Urinary bladder (tissue), 4 donors: ENCODE results near the gene SPDYC. TPM values are rescaled to one million over a fixed set of nuclear protein-coding genes. Genes with fewer than 3 reads are reported as not detected.

ENCODE experiments used
- DNase-seq: peaks from one replicate; pipeline ENCODE4 v3.0.0-alpha.2; 2015; ENCODE audit errors: extremely low spot score
- H3K27ac ChIP-seq: one replicate; pipeline ENCODE4 v1.5.1; 2013; ENCODE audit warnings: low read depth, mild to moderate bottlenecking, moderate library complexity
- H3K36me3 ChIP-seq: one replicate; pipeline ENCODE4 v1.6.1; 2013; ENCODE audit warnings: mild to moderate bottlenecking, moderate library complexity; ENCODE audit not compliant: insufficient read depth
- H3K4me1 ChIP-seq: one replicate; pipeline ENCODE4 v1.6.1; 2013; ENCODE audit warnings: mild to moderate bottlenecking, moderate library complexity; ENCODE audit not compliant: insufficient read depth
- H3K4me3 ChIP-seq: one replicate; pipeline ENCODE4 v1.5.1; 2013; ENCODE audit warnings: low read depth, low read length
- WGBS: extraction: QIAGEN DNeasy Blood & Tissue Kit; methylation state at CpG from one replicate; pipeline ENCODE4 v1.1.7; 2013; 5-methylcytosine and 5-hydroxymethylcytosine counted together
- polyA plus RNA-seq: library from polyadenylated mRNA; stranded (reverse); fragments of 200-250 nt; gene quantifications from one replicate; pipeline ENCODE4 v1.2.3, GENCODE V29; 2013
- total RNA-seq: library from RNA; depleted of rRNA; stranded (reverse); fragments of >200 nt; gene quantifications from one replicate; pipeline ENCODE4 v1.2.3, GENCODE V29; 2014
- donor health status: healthy with polysubstance abuse.
- donor health status: healthy.

The SPDYC gene
- total and polyA plus RNA-seq, 2 donors = not detected

- H3K4me1 ChIP-seq = no peaks in the 10 kb centered on the region
- H3K4me3 ChIP-seq = no peak overlapping the region
- H3K27ac ChIP-seq = no peak overlapping the region
- peaks cover 11% of the 10 kb centered on the region for H3K36me3 ChIP-seq
- DNase-seq = no peak
- WGBS = 89% methylated on average over 19 of the region's 19 CpGs
These were observed 39.2 kb upstream of the SPDYC start for GRCh38 chr11:65130631-65131416.

GRCh38 chr11:65131417-65131776, 38.6 kb upstream of the SPDYC start:
- WGBS = 86% methylated on average over 3 of the region's 3 CpGs
- no peak overlapping the region for H3K27ac ChIP-seq
- H3K4me1 ChIP-seq = no peaks in the 10 kb centered on the region
- H3K4me3 ChIP-seq = no peak overlapping the region
- peaks cover 11% of the 10 kb centered on the region for H3K36me3 ChIP-seq
- DNase-seq = no peak

GRCh38 chr11:65131895-65132237, 38.2 kb upstream of the SPDYC start:
- Histone ChIP-seq H3K4me1 (no peaks in the 10 kb centered on the region), H3K4me3 (no peak overlapping the region), H3K27ac (no peak overlapping the region), H3K36me3 (peaks cover 11% of the 10 kb centered on the region)
- 78% methylated on average over 6 of the region's 6 CpGs for WGBS
- DNase-seq = no peak

GRCh38 chr11:65132238-65132987, 37.6 kb upstream of the SPDYC start:
- H3K36me3 ChIP-seq = peaks cover 11% of the 10 kb centered on the region
- H3K27ac ChIP-seq = no peak overlapping the region
- 73% methylated on average over 10 of the region's 10 CpGs for WGBS
- no peak for DNase-seq
- H3K4me3 ChIP-seq = no peak overlapping the region
- no peaks in the 10 kb centered on the region for H3K4me1 ChIP-seq

- Histone ChIP-seq H3K27ac (no peak overlapping the region), H3K4me1 (no peaks in the 10 kb centered on the region), H3K4me3 (peak overlapping the region; percentile 87), H3K36me3 (peaks cover 11% of the 10 kb centered on the region)
- WGBS = 41% methylated on average over 18 of the region's 18 CpGs
- no peak for DNase-seq
These were observed 36.9 kb upstream of the SPDYC start for GRCh38 chr11:65132988-65133700.

GRCh38 chr11:65133724-65134123, 36.3 kb upstream of the SPDYC start:
- DNase-seq = no peak
- peak overlapping the region; percentile 94 for H3K27ac ChIP-seq
- H3K4me3 ChIP-seq = peak overlapping the region; percentile 87
- WGBS = 1% methylated on average over 20 of the region's 20 CpGs
- H3K4me1 ChIP-seq = no peaks in the 10 kb centered on the region
- peaks cover 11% of the 10 kb centered on the region for H3K36me3 ChIP-seq

- no peak for DNase-seq
- Histone ChIP-seq H3K36me3 (peaks cover 11% of the 10 kb centered on the region), H3K4me1 (no peaks in the 10 kb centered on the region), H3K27ac (peak within 1 kb of the TSS; percentile 94), H3K4me3 (peak within 1 kb of the TSS; percentile 87)
- under 1% methylated on average over 60 of the region's 60 CpGs for WGBS
These were observed 35.6 kb upstream of the SPDYC start, which contains the start of gene SYVN1 for GRCh38 chr11:65134240-65134951. TSS of gene SYVN1 (minus strand) at chr11:65134519. CDS start at chr11:65133601, 918 bp downstream.

GRCh38 chr11:65134952-65135632, 34.9 kb upstream of the SPDYC start:
- H3K4me3 ChIP-seq = peak overlapping the region; percentile 87
- H3K4me1 ChIP-seq = no peaks in the 10 kb centered on the region
- H3K36me3 ChIP-seq = peaks cover 4% of the 10 kb centered on the region
- DNase-seq = peak; percentile 95
- H3K27ac ChIP-seq = peak overlapping the region; percentile 94
- 2% methylated on average over 24 of the region's 24 CpGs for WGBS

GRCh38 chr11:65135633-65136145, 34.3 kb upstream of the SPDYC start:
- no peak for DNase-seq
- peak overlapping the region; percentile 87 for H3K4me3 ChIP-seq
- peaks cover 4% of the 10 kb centered on the region for H3K36me3 ChIP-seq
- peak overlapping the region; percentile 62 for H3K27ac ChIP-seq
- 46% methylated on average over 11 of the region's 11 CpGs for WGBS
- H3K4me1 ChIP-seq = no peaks in the 10 kb centered on the region

- WGBS = 85% methylated on average over 15 of the region's 15 CpGs
- no peak overlapping the region for H3K27ac ChIP-seq
- H3K36me3 ChIP-seq = no peaks in the 10 kb centered on the region
- H3K4me1 ChIP-seq = no peaks in the 10 kb centered on the region
- no peak overlapping the region for H3K4me3 ChIP-seq
- DNase-seq = no peak
These were observed 33.4 kb upstream of the SPDYC start for GRCh38 chr11:65136515-65137096.

- WGBS = 81% methylated on average over 7 of the region's 7 CpGs
- DNase-seq = no peak
These were observed 28.0 kb upstream of the SPDYC start for GRCh38 chr11:65141896-65142494.

More at GRCh38 chr11:65141896-65142494, 28.0 kb upstream of the SPDYC start:
- H3K36me3 ChIP-seq = no peaks in the 10 kb centered on the region
- H3K4me3 ChIP-seq = no peak overlapping the region
- H3K27ac ChIP-seq = no peak overlapping the region
- peaks cover 2% of the 10 kb centered on the region for H3K4me1 ChIP-seq
